Activated CD4-positive, alpha-beta T cell treated with anti-CD3 and anti-CD28 coated beads, Interleukin-2, amount 10 ng/mL, durations not matched to agents 7 days and 5 days (primary cell): Measurements from ENCODE around the gene HIVEP3. TPM values are rescaled to one million over a fixed set of nuclear protein-coding genes. Genes with fewer than 3 reads are reported as not detected.

Source experiments
- CTCF ChIA-PET: fragments of 350-600 bp; sonication (Branson Sonifier 250); formaldehyde crosslinking; loops from one replicate; lab custom pipeline; 2021; ENCODE audit warnings: antibody characterized with exemption; lab: Charles Lee
- POLR2A ChIA-PET: fragments of 350-600 bp; sonication (Branson Sonifier 250); formaldehyde crosslinking; loops from one replicate; lab custom pipeline; 2021; ENCODE audit warnings: antibody characterized with exemption; lab: Charles Lee
- DNase-seq: peaks from one replicate; pipeline ENCODE4 v3.0.0-alpha.2; 2020
- H3K27ac Mint-ChIP-seq: one replicate; pipeline ENCODE4 v1.8.0; 2021; ENCODE audit warnings: mild to moderate bottlenecking, moderate library complexity, mixed read lengths
- H3K27me3 Mint-ChIP-seq: one replicate; pipeline ENCODE4 v1.8.0; 2021; ENCODE audit warnings: mixed read lengths
- H3K36me3 Mint-ChIP-seq: one replicate; pipeline ENCODE4 v1.8.0; 2021; ENCODE audit warnings: low read depth, mixed read lengths
- H3K4me1 Mint-ChIP-seq: one replicate; pipeline ENCODE4 v1.8.0; 2021; ENCODE audit warnings: mixed read lengths
- H3K4me3 Mint-ChIP-seq: one replicate; pipeline ENCODE4 v1.8.0; 2021; ENCODE audit warnings: mild to moderate bottlenecking, moderate library complexity, mixed read lengths
- H3K9me3 Mint-ChIP-seq: one replicate; pipeline ENCODE4 v1.8.0; 2021; ENCODE audit warnings: mixed read lengths
- total RNA-seq, 2 experiments: library from RNA; stranded (reverse); gene quantifications; one replicate each; pipeline ENCODE4 v1.2.3, GENCODE V29; 2021

Gene HIVEP3
- total RNA-seq, 2 experiments from 2014 or later = 18.4 to 21.5 TPM

- Mint-ChIP-seq H3K9me3 (peaks cover 4% of the 10 kb centered on the region), H3K36me3 (peaks cover 12% of the 10 kb centered on the region), H3K4me1 (no peaks in the 10 kb centered on the region), H3K27ac (no peak overlapping the region), H3K27me3 (no peaks in the 10 kb centered on the region), H3K4me3 (no peak overlapping the region)
- ChIA-PET POLR2A (no interaction called here), CTCF (no interaction called here)
- DNase-seq = no peak
Observed at GRCh38 chr1:41528106-41528505, 390.6 kb downstream of the HIVEP3 start.

GRCh38 chr1:41526956-41527561 is 391.7 kb downstream of the HIVEP3 start:
- ChIA-PET CTCF (no interaction called here), POLR2A (no interaction called here)
- Mint-ChIP-seq H3K4me3 (no peak overlapping the region), H3K27ac (no peak overlapping the region), H3K9me3 (peaks cover 4% of the 10 kb centered on the region), H3K4me1 (no peaks in the 10 kb centered on the region), H3K36me3 (peaks cover 12% of the 10 kb centered on the region), H3K27me3 (no peaks in the 10 kb centered on the region)
- no peak for DNase-seq

- POLR2A ChIA-PET = no interaction called here
- Mint-ChIP-seq H3K36me3 (peaks cover 11% of the 10 kb centered on the region), H3K4me3 (no peak overlapping the region), H3K27ac (no peak overlapping the region), H3K9me3 (peaks cover 4% of the 10 kb centered on the region), H3K4me1 (no peaks in the 10 kb centered on the region), H3K27me3 (no peaks in the 10 kb centered on the region)
- CTCF ChIA-PET = no interaction called here
- no peak for DNase-seq
Observed at GRCh38 chr1:41525891-41526587, 392.7 kb downstream of the HIVEP3 start.

GRCh38 chr1:41524676-41525675 is 393.7 kb downstream of the HIVEP3 start:
- Mint-ChIP-seq H3K27ac (no peak overlapping the region), H3K9me3 (peaks cover 4% of the 10 kb centered on the region), H3K4me1 (no peaks in the 10 kb centered on the region), H3K36me3 (peaks cover 7% of the 10 kb centered on the region), H3K27me3 (no peaks in the 10 kb centered on the region), H3K4me3 (no peak overlapping the region)
- DNase-seq = no peak
- POLR2A ChIA-PET = no interaction called here
- CTCF ChIA-PET = interaction anchor here (1.0 kb wide), 1 partner anchor 10 kb away, joined by 3 read pairs; no protein-coding TSS in a partner anchor

GRCh38 chr1:41523949-41524675 is 394.6 kb downstream of the HIVEP3 start:
- H3K36me3 Mint-ChIP-seq = peaks cover 2% of the 10 kb centered on the region

GRCh38 chr1:41523071-41523470 is 395.7 kb downstream of the HIVEP3 start:
- CTCF ChIA-PET = no interaction called here

More at GRCh38 chr1:41523949-41524675, 394.6 kb downstream of the HIVEP3 start:
- DNase-seq = no peak
- no peak overlapping the region for H3K27ac Mint-ChIP-seq
- ChIA-PET CTCF (interaction anchor here (1.0 kb wide), 1 partner anchor 9 kb away, joined by 3 read pairs; no protein-coding TSS in a partner anchor), POLR2A (no interaction called here)
- H3K4me3 Mint-ChIP-seq = no peak overlapping the region
- no peaks in the 10 kb centered on the region for H3K9me3 Mint-ChIP-seq
- no peaks in the 10 kb centered on the region for H3K27me3 Mint-ChIP-seq
- H3K4me1 Mint-ChIP-seq = no peaks in the 10 kb centered on the region

GRCh38 chr1:41521766-41522165 is 397.0 kb downstream of the HIVEP3 start:
- peaks cover 1% of the 10 kb centered on the region for H3K4me1 Mint-ChIP-seq
- no peak for DNase-seq
- no peaks in the 10 kb centered on the region for H3K9me3 Mint-ChIP-seq
- no peak overlapping the region for H3K4me3 Mint-ChIP-seq
- ChIA-PET CTCF (no interaction called here), POLR2A (no interaction called here)
- H3K27me3 Mint-ChIP-seq = no peaks in the 10 kb centered on the region
- H3K27ac Mint-ChIP-seq = no peak overlapping the region
- peaks cover 2% of the 10 kb centered on the region for H3K36me3 Mint-ChIP-seq

More at GRCh38 chr1:41523071-41523470, 395.7 kb downstream of the HIVEP3 start:
- Mint-ChIP-seq H3K9me3 (no peaks in the 10 kb centered on the region), H3K4me1 (no peaks in the 10 kb centered on the region), H3K4me3 (no peak overlapping the region), H3K36me3 (peaks cover 2% of the 10 kb centered on the region), H3K27me3 (no peaks in the 10 kb centered on the region), H3K27ac (no peak overlapping the region)
- POLR2A ChIA-PET = no interaction called here
- no peak for DNase-seq

GRCh38 chr1:41520951-41521752 is 397.6 kb downstream of the HIVEP3 start:
- H3K27me3 Mint-ChIP-seq = no peaks in the 10 kb centered on the region
- H3K27ac Mint-ChIP-seq = peak overlapping the region; percentile 44
- H3K4me3 Mint-ChIP-seq = no peak overlapping the region
- ChIA-PET CTCF (no interaction called here), POLR2A (no interaction called here)
- no peaks in the 10 kb centered on the region for H3K9me3 Mint-ChIP-seq
- peaks cover 2% of the 10 kb centered on the region for H3K36me3 Mint-ChIP-seq
- peaks cover 5% of the 10 kb centered on the region for H3K4me1 Mint-ChIP-seq
- no peak for DNase-seq

GRCh38 chr1:41519667-41520066 is 399.1 kb downstream of the HIVEP3 start:
- Mint-ChIP-seq H3K9me3 (no peaks in the 10 kb centered on the region), H3K4me1 (peaks cover 6% of the 10 kb centered on the region), H3K4me3 (no peak overlapping the region), H3K36me3 (peaks cover 2% of the 10 kb centered on the region), H3K27me3 (no peaks in the 10 kb centered on the region), H3K27ac (no peak overlapping the region)
- CTCF ChIA-PET = interaction anchor here (1.2 to 1.5 kb wide), 2 partner anchors 13 to 27 kb away, joined by 4 read pairs; no protein-coding TSS in a partner anchor
- no peak for DNase-seq
- POLR2A ChIA-PET = no interaction called here

GRCh38 chr1:41518471-41518870 is 400.3 kb downstream of the HIVEP3 start:
- CTCF ChIA-PET = interaction anchor here (0.6 to 1.5 kb wide), 2 partner anchors 26 to 119 kb away, joined by 3 to 4 read pairs; no protein-coding TSS in a partner anchor
- H3K36me3 Mint-ChIP-seq = peaks cover 2% of the 10 kb centered on the region
- H3K27me3 Mint-ChIP-seq = no peaks in the 10 kb centered on the region
- POLR2A ChIA-PET = no interaction called here
- H3K4me1 Mint-ChIP-seq = peaks cover 6% of the 10 kb centered on the region
- no peak overlapping the region for H3K4me3 Mint-ChIP-seq
- H3K9me3 Mint-ChIP-seq = no peaks in the 10 kb centered on the region
- no peak for DNase-seq
- H3K27ac Mint-ChIP-seq = no peak overlapping the region

GRCh38 chr1:41517062-41517438 is 401.7 kb downstream of the HIVEP3 start:
- DNase-seq = no peak
- Mint-ChIP-seq H3K27me3 (no peaks in the 10 kb centered on the region), H3K4me1 (peaks cover 6% of the 10 kb centered on the region), H3K9me3 (no peaks in the 10 kb centered on the region), H3K4me3 (no peak overlapping the region), H3K36me3 (peaks cover 2% of the 10 kb centered on the region), H3K27ac (no peak overlapping the region)
- ChIA-PET CTCF (interaction anchor here (0.6 to 2.3 kb wide), 7 partner anchors 10 to 656 kb away, joined by 3 to 8 read pairs (median 4); partner anchors contain the start of gene EDN2), POLR2A (no interaction called here)
